ENCODE results near the gene ARMC2. TPM values are rescaled to one million over a fixed set of nuclear protein-coding genes. Genes with fewer than 3 reads are reported as not detected.

The ARMC2 gene
- total and polyA plus RNA-seq, 2 experiments from 2014 or later: 2.7 to 4.4 TPM

- H3K4me1 Mint-ChIP-seq: peaks cover 11% of the 10 kb centered on the region
- Histone ChIP-seq H3K27me3 (ENCODE audit: insufficient read depth) (no peaks in the 10 kb centered on the region), H4K20me1 (replicated peaks; ENCODE audit: insufficient read depth) (peaks cover 11% of the 10 kb centered on the region; the same call in 1 of the 2 replicates), H3F3A (replicated peaks; ENCODE audit: low read depth) (0 out of 2 replicates have a peak, but pooled peaks cover 4% of the 10 kb centered on the region), H3K4me3 (no peak overlapping the region), H2AFZ (no peak overlapping the region), H3K79me2 (replicated peaks; ENCODE audit: insufficient read depth) (no peaks in the 10 kb centered on the region), H3K27ac (ENCODE audit: low read depth) (no peak overlapping the region), H3K4me2 (no peak overlapping the region), H3K4me1 (ENCODE audit: insufficient read depth) (peaks cover 6% of the 10 kb centered on the region; the same call in 1 of the 2 replicates), H3K36me3 (ENCODE audit: insufficient read depth) (0 out of 2 replicates have a peak, but pooled peaks cover under 1% of the 10 kb centered on the region), H3K9me2 (ENCODE audit: insufficient read depth) (0 out of 2 replicates have a peak, but pooled peaks cover 5% of the 10 kb centered on the region)
- peaks cover under 1% of the 10 kb centered on the region; the same call in 1 of the 3 replicates for H3K9me3 Mint-ChIP-seq
- H3K27me3 Mint-ChIP-seq (ENCODE audit: insufficient read depth, low read depth, poor library complexity): no peaks in the 10 kb centered on the region
- no peak overlapping the region for H3K27ac Mint-ChIP-seq
- no peak for DNase-seq (ENCODE audit: low spot score)
- H3K36me3 Mint-ChIP-seq (ENCODE audit: low read depth): peaks cover 25% of the 10 kb centered on the region
- TF ChIP-seq EZH2 (IDR thresholded peaks at IDR 0.05; ENCODE audit: low read depth, unreplicated experiment) (no peak), ZNF114 (CRISPR knock-in tag; IDR thresholded peaks at IDR 0.05) (no peak), REST (IDR thresholded peaks at IDR 0.05; ENCODE audit: unreplicated experiment) (no peak), ZNF462 (CRISPR knock-in tag; IDR thresholded peaks at IDR 0.05) (no peak), JUNB (IDR thresholded peaks at IDR 0.05; ENCODE audit: unreplicated experiment) (no peak), STAT1 (IDR thresholded peaks at IDR 0.05; ENCODE audit: unreplicated experiment) (no peak), ETS1 (IDR thresholded peaks at IDR 0.05) (no peak), CTCF (conservative IDR thresholded peaks at IDR 0.05; ENCODE audit: low read depth in 2 of 2) (no peak), ZNF331 (CRISPR knock-in tag; IDR thresholded peaks at IDR 0.05; ENCODE audit: low read depth) (no peak), CREB1 (CRISPR knock-in tag; IDR thresholded peaks at IDR 0.05; ENCODE audit: low read depth) (no peak), EZH2phosphoT487 (IDR thresholded peaks at IDR 0.05; ENCODE audit: unreplicated experiment) (no peak), NANOG (IDR thresholded peaks at IDR 0.05; ENCODE audit: borderline replicate concordance) (no peak), POLR2AphosphoS5 (IDR thresholded peaks at IDR 0.05; ENCODE audit: low read depth) (no peak)
- no peak overlapping the region for H3K4me3 Mint-ChIP-seq
- no peak for ATAC-seq
These were observed 3.5 kb downstream of the ARMC2 start for GRCh38 chr6:108851756-108852155.

Data from GM23338 (cell line).